ENCODE measurements around the gene BEND3. TPM values are rescaled to one million over a fixed set of nuclear protein-coding genes. Genes with fewer than 3 reads are reported as not detected.

The BEND3 gene
- total RNA-seq, 4 donors from 2014 or later: 2.1 to 2.4 (median 2.1) TPM

DNA sequence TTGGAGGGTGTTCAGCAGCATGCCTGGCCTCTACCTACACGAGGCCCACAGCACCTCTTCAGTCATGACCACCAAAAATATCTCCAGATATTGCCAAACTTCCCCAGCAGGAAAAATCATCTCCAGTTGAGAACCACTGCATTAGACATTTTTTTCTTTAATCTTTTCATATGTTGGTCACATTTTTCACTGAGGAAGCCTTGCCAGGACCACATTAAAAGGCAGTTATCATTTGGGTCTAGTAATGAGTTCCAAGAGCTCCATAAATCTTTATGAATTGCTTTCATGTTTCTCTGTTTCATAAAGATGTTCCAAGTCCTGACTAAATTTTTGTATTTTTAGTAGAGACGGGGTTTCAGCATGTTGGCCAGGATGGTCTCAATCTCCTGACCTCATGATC, 58.5 kb downstream of the BEND3 start:
- no peak overlapping the region for H3K4me3 ChIP-seq
- H3K36me3 ChIP-seq: peaks cover 3% of the 10 kb centered on the region
- TF ChIP-seq POLR2AphosphoS5 (IDR thresholded peaks at IDR 0.05) (no peak), EP300 (IDR thresholded peaks at IDR 0.05) (no peak), POLR2A (IDR thresholded peaks at IDR 0.05) (no peak), CTCF (IDR thresholded peaks at IDR 0.05) (no peak)
- H3K27ac ChIP-seq: no peak overlapping the region
- no peak for DNase-seq (ENCODE audit: low spot score in 2 of 2)
- H3K4me1 ChIP-seq: no peaks in the 10 kb centered on the region
- 46% methylated on average over 2 of the region's 2 CpGs for WGBS
- H3K9me3 ChIP-seq: no peaks in the 10 kb centered on the region
- H3K27me3 ChIP-seq: no peaks in the 10 kb centered on the region

GRCh38 chr6:107047807-107048206, 67.5 kb downstream of the BEND3 start:
- no peak overlapping the region for H3K4me3 ChIP-seq
- TF ChIP-seq POLR2A (IDR thresholded peaks at IDR 0.05): no peak
- no peak for TF ChIP-seq POLR2AphosphoS5 (IDR thresholded peaks at IDR 0.05)
- TF ChIP-seq CTCF (IDR thresholded peaks at IDR 0.05): no peak
- no peak for TF ChIP-seq EP300 (IDR thresholded peaks at IDR 0.05)
- peaks cover 48% of the 10 kb centered on the region for H3K36me3 ChIP-seq

GRCh38 chr6:107045826-107046675, 69.3 kb downstream of the BEND3 start:
- Histone ChIP-seq H3K4me1 (peaks cover 3% of the 10 kb centered on the region), H3K36me3 (peaks cover 43% of the 10 kb centered on the region), H3K4me3 (no peak overlapping the region), H3K27me3 (no peaks in the 10 kb centered on the region), H3K27ac (no peak overlapping the region), H3K9me3 (no peaks in the 10 kb centered on the region)
- 58% methylated on average over 11 of the region's 11 CpGs for WGBS
- no peak for DNase-seq (ENCODE audit: low spot score in 2 of 2)
- TF ChIP-seq EP300 (IDR thresholded peaks at IDR 0.05): no peak
- no peak for TF ChIP-seq POLR2AphosphoS5 (IDR thresholded peaks at IDR 0.05)

More at GRCh38 chr6:107047807-107048206, 67.5 kb downstream of the BEND3 start:
- 94% methylated on average over 7 of the region's 7 CpGs for WGBS
- H3K27me3 ChIP-seq: no peaks in the 10 kb centered on the region
- no peaks in the 10 kb centered on the region for H3K9me3 ChIP-seq
- H3K4me1 ChIP-seq: peaks cover 3% of the 10 kb centered on the region
- no peak for DNase-seq (ENCODE audit: low spot score in 2 of 2)
- no peak overlapping the region for H3K27ac ChIP-seq

DNA sequence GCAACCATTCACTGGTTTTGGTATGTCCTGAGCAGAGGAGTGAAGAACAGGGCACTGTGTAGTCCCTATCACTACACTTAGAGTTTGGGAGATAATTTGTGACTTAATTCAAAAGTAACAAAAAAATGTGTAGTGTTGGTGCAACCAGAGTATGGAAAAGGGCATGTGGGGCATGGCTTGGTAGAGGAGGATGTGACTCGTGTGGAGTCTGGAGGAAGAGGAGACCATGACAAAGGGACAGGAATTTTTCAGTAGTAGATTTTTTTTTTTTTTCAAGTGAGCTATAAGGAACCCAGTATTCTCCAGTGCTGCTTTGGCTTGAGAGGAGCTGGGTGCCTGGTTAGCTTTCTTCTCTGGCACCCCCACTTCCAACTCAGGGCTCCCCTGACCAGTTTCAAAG, 82.2 kb downstream of the BEND3 start:
- H3K27ac ChIP-seq: no peak overlapping the region
- DNase-seq (ENCODE audit: low spot score in 2 of 2): no peak
- no peaks in the 10 kb centered on the region for H3K27me3 ChIP-seq
- 90% methylated on average over 1 of the region's 1 CpG for WGBS
- H3K9me3 ChIP-seq: no peaks in the 10 kb centered on the region
- H3K36me3 ChIP-seq: no peaks in the 10 kb centered on the region
- H3K4me1 ChIP-seq: peaks cover 21% of the 10 kb centered on the region
- TF ChIP-seq POLR2AphosphoS5 (IDR thresholded peaks at IDR 0.05): no peak
- no peak for TF ChIP-seq EP300 (IDR thresholded peaks at IDR 0.05)
- no peak for TF ChIP-seq POLR2A (IDR thresholded peaks at IDR 0.05)
- no peak for TF ChIP-seq CTCF (IDR thresholded peaks at IDR 0.05)
- H3K4me3 ChIP-seq: no peak overlapping the region

DNA sequence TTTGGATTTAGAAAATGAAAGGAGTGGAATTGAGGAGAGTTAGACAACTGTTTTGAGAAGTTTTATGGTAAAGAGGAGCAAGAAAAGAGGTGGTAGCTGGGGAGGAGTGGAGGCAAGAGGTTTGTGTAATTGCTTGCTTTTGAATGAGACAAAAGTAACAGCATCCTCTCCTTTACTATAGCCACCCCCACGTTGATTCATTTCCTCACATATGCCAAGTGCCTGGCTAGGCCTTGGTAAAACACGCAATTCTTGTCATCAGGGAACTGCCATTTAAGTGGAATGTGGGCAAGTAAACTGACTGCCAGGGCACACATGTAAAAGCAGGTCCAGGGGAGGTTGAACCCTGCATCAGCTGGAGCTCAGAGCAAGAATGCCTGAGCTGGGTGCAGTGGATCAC, 83.3 kb downstream of the BEND3 start:
- H3K4me3 ChIP-seq: no peak overlapping the region
- peaks cover 21% of the 10 kb centered on the region for H3K4me1 ChIP-seq
- TF ChIP-seq POLR2AphosphoS5 (IDR thresholded peaks at IDR 0.05): no peak
- no peak for TF ChIP-seq EP300 (IDR thresholded peaks at IDR 0.05)
- no peak for TF ChIP-seq CTCF (IDR thresholded peaks at IDR 0.05)
- no peak for TF ChIP-seq POLR2A (IDR thresholded peaks at IDR 0.05)
- no peaks in the 10 kb centered on the region for H3K36me3 ChIP-seq
- H3K27ac ChIP-seq: no peak overlapping the region
- no peaks in the 10 kb centered on the region for H3K9me3 ChIP-seq
- no peak for DNase-seq (ENCODE audit: low spot score in 2 of 2)
- WGBS: 77% methylated on average over 2 of the region's 2 CpGs
- no peaks in the 10 kb centered on the region for H3K27me3 ChIP-seq

Data from suprapubic skin (tissue), 4 donors.